DMS53 treated with DMSO at 0.1 percent for 48 hours (cell line): ENCODE data around the gene ST7.

Experiments used
- DNase-seq: peaks from one replicate; lab custom pipeline; 2025; ENCODE audit not compliant: unreplicated experiment; lab: John Stamatoyannopoulos, UW

ST7 gene

DNA sequence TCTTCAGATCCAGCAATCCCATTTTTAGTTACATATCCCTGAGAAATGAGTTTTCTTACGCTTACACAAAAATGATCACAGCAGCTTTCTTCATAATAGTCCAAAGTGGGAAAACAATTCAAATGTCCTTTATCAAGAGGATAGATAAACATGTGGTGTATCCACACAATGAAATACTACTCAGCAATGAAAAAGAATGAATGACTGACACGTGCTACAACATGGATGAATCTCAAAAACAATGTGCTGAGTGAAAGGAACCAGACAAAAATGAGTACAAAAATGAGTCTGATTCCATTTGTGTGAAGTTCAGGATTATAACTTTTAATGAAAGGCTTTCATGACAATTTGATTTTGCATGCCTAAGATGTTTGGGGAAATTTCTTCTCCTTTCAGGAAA is 230.4 kb downstream of the ST7 start:
- no peak for DNase-seq

DNA sequence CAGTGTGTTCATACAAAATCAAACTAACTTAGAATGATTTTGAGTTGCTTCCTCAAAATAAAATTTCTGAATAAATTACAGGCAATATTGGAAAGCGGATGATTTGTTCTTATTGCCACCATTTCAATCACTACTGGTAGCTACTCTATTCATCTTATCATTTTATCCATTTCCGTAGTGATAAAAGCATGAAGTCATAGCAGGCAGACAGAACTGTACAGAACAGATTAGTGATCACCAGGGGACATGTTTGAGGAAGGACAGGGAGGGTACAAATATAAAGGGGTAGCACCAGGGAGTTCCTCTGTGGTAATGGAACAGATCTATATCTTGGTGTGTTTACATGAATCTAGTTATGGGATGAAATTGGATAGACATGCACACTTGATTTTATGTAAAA is 231.1 kb downstream of the ST7 start:
- DNase-seq = no peak

DNA sequence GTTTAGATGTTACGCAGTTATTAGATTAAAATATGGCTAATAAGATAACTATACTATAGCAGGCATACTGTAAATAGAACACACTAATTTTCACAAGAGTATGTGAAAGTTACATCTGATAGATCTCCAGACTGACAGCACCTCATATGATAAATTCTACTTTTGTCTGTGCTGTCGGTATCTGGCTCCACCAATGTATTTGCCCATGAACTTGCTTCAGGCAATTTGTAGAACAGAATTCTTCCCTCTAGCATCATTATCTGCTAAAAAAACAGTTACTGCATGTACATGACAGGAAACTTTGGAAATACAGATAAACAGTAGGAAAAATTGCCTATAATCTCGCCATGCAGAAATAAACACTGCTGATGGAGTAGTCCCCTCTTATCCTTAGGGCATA is 231.8 kb downstream of the ST7 start:
- no peak for DNase-seq

DNA sequence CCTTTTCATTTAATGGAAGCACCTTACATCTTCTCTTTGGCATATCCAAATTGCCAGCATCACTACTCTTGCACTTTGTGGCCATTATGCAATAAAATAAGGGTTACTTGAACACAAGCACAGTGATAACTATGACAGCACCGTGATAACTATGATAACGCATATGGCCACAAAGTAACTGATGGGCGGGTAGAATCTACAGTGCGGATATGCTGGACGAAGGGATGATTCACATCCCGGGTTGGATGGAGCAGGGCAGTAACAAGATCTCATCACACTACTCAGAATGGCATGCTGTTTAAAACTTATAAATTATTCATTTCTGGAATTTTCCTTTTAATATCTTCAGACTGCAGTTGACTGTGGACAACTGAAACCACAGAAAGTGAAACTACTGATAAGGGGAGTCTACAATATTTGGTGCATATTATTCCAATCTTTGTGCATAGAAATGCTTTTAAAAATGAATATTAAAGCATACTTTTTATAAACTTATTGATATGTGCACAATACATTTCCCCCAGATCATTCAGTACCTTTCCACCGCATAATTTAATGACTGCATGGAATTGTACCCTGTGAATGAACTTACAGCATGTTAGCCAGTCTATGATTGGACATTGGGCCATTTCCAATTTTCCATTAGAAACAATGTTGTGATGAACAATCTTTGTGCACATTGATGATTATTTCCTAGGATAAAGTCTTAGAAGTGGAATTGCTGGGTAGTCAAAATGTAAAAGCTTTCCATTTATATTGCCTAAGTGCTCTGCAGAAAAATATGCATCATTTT is 233.1 kb downstream of the ST7 start:
- DNase-seq = no peak

DNA sequence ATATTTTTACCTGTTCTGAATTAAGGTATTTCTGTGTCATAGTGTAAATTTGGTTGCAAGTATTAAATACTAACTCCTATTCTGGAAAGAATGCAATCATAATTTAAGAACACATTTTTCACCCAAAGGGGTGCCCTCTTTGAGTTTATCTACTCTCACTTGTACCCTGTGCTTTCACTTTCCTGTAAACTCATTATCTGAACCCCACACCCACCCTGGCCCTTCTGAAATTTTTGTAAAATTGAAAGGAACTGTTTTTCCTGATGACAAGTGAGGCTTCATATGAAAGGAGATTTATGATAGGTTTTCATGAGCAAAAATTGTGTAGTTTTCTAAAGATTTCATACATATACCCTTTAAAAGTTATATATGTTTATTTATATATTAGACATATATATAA is 235.1 kb downstream of the ST7 start:
- no peak for DNase-seq

DNA sequence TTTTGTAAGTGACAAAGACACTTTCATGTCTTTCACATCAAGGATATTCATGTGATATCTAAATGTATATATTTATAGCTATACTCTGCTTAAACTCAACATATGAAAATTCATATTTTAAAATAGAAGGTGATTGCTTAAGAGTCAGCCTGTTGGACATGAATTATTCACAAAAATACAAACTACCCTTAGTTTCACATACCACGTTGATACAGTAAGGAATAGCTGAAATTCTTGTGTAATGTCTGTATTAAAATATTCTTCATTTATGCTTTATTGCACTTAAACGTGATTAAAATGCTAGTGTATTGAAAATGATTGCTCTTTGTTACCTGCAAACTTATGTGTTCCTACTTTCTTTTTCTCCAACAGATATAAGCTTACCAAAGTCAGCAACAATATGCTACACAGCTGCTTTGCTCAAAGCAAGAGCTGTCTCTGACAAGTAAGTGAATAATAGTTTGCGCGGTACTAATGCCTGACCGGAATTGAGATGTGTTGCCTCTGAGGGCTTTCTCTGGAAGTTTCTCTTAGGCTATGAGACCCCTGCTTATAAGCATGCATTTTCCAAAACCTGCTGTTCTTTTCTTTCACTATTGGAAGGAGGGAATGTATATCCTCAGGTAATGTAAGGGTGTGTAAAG is 235.8 kb downstream of the ST7 start:
- DNase-seq = no peak

DNA sequence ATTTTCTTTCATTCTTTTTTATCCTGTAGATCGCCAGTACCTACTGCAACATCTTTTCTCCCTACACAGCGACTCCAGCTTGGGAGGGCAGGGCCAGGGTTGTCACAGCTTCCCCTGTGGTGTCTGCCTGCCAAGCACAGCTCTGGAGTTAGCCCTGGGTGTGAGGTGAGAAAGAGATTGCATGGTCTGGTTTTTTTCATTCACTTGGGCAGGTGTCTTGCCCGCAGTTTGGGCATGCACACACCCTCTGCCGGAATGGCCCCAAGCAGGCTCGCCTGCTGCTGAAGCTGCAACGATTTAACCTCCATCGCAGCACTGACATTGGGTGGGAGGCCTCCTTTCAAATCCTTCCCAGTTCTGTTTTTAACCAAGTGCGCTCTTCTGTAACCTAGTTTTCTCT is 236.8 kb downstream of the ST7 start:
- no peak for DNase-seq

DNA sequence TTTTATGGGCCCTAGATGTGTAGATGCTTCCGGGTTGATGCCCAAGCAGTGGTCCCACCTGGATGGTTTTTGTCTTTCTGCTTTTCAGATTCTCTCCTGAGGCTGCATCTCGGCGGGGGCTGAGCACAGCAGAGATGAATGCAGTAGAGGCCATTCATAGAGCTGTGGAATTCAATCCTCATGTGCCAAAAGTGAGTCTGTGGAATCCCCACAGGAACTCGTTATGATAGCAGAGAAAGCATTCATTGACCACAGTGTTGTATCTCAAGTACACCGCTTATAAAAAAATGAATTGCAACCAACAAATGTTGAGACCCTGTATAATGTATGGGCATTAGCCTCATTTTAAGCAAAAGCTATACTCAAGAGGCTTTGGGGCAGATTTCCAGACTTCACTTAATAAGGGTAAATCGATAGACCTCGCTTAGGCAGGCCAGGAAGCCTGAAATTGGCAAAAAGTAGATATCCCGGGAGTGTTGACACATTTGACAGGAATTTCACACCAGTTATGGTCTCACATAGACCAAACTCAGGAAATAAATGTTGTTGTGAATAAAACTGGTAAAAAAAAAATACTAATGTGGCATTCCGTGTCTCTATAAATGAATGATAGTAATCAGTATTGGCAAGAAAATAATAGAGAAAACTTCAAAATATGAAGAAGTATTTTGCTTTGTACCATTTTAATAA is 237.6 kb downstream of the ST7 start:
- no peak for DNase-seq

DNA sequence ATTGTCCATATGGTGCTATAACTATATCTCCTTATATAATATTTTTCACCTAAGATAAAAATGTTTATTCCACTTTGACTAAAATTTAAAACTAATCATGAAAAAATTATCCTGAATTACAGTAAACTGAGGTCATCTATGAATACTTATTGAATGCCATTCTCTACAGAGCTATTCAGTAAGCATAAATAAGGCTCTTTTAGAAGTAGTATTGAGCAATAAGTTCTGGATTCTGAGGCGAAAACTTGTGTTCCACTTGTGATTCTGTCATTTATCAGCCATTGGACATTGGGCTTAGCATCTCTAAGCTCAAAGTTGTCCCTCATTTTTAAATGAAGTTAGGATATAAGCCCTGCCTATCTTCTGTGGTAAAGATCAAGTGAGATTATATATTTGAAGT is 238.8 kb downstream of the ST7 start:
- DNase-seq = no peak

DNA sequence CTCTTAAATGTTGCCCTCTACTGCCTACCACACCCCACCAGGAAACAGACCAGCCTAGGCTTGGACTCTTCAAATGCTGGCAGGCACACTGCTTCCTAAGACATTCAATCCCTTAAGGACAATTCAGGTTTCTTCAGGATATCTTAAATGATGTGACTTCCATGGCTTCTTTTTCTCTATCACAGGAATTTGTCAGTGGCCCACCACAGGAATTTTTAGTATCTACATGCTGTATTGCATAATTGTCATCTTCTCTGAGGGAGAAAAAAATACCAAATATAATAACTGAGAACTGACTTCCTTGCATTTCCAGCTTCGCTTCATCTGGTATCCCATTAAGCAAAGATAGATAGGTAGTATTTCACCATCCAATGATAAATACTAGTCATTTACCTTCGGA is 240.3 kb downstream of the ST7 start:
- no peak for DNase-seq

DNA sequence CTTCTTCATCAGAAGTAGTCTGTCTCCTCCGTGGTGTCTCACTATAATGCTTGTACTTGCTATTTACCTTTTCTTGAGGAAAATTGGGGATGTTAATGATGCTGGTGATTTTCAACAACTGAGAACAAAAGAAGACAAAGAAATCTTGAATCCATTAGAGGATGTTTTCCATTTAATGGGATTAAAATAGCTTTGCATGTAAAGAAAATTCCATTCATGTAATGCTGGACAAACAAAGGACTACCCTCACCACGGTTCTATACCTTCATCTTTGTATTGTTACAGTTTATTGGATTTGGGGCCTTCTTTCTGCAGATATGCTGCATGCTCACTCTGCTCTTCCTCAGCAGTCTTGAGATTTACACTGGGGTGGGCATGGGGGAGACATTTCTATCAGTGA is 241.1 kb downstream of the ST7 start:
- DNase-seq = no peak

DNA sequence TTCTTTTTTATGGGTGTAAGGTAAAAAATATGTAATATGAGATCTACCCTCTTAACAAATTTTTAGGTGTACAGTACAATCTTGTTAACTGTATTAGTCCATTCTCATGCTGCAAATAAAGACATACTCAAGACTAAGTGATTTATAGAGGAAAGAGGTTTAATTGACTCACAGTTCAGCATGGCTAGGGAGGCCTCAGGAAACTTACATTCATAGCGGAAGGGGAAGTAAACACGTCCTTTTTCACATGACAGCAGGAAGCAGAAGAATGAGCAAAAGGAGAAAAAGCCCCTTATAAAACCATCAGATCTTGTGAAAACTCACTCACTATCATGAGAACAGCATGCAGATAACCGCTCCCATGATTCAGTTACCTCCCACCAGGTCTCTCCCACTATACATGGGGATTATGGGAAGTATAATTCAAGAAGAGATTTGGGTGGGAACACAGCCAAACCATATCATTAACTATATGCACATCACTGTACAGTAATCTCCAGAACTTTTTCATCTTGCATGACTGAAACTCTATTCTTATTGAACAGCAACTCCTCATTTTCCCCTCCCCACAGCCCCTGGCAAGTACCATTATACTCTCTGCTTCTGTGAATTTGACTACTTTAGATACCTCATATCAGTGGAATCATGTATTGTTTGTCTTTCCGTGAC is 242.2 kb downstream of the ST7 start:
- no peak for DNase-seq

DNA sequence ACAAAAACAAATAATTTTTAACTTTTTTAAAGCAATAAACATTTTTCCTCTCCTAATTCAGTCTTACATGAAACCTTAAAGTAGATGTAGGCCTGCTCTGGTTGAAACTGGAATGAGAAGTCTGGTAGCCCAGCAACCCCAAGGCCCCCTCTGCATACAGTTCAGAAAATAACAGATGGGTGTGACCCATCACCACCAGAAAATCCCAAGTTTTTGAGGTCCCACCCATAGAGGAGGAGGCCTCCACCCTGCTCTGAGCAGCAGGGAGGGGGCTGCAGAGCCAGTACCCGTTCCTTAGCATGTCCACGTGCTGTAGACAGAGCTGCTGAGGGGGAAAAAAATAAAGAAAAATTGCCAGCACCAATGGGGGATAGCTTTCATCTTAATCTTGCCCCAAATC is 246.8 kb downstream of the ST7 start:
- no peak for DNase-seq

DNA sequence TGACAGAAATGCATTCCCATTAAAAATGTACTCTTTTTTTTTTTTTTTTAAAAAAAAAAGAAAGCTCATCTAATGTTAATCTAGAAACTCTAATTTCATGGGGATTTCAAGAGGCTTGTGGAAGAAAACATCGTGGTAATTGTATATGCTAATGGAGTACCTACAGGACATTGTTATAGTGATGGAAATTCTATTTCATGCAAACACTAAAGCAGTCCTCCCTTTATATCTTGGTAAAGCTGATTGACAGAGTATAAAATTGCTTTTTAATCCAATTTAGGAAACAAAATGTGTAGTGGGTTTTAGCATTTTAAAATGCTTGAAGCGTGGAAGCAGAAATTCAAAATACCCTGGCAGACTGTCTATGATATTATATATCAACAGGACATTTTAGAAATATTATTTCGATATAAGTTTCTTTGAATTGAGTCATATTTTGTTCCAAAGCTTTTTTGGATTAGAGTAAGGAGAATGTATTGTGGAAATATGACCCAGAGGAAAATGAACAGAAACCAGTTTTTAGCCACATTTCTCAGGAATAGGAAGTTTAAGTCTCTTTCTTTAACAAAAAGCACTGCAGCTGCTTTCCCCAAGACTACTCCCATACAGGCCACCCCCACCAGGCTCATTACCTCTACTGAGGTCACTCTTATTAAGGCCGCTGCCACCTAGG is 247.6 kb downstream of the ST7 start:
- no peak for DNase-seq

DNA sequence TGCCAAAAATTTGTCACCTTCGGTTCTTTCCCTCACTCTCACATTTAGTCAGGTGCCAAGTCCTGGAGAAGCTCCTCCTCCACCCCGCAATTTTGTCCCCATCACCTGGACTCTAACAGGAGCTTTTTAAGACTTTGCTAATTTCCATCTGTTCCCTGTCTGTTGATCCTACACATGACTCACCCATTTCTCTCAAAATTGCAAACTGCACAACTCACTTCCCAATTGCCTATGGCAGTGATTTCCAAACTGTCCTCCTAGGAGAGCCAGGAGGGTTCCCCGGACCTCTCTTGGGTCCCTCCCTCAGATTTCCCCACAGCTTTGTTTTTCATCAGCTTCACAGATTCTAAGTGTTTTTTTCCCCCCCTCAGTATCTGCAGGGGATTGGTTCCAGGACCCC is 249.2 kb downstream of the ST7 start:
- no peak for DNase-seq

DNA sequence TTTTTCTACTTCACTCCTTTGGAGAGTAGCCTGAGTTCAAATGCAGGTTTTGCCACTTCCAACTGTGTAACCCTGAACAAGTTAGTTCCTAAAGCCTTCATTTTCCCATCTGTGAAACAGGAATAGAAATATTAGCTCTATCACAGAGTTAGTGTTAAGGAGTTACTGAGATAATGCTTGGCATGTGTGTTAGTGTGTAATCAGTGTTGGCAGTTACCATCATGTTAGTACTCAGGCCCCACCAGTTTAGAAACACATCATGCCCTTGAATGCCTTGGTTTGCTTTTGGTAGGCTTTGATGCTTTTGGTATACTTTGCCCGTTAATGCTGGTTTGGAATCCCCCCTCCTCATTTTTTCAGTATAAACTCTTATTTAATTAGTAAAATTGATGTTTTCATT is 249.9 kb downstream of the ST7 start:
- DNase-seq = no peak

DNA sequence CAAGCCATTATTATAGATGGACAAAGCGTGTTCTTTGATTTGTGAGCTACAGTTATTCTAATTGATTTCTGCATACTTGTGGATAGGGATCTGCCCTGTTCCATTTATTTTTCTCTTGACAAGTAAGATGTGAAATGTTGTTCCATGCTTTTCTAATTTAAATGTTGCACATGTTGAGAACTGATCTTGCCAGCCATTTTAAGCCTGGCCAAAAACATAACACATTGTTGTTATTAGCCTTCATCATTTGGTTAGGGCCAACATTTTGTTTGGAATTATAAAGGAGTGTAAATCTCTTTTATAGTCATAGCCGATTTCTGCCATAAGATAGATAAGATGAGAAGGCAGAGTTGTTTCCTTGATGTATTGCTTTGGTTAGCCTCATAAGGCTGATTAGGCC is 252.6 kb downstream of the ST7 start:
- no peak for DNase-seq

DNA sequence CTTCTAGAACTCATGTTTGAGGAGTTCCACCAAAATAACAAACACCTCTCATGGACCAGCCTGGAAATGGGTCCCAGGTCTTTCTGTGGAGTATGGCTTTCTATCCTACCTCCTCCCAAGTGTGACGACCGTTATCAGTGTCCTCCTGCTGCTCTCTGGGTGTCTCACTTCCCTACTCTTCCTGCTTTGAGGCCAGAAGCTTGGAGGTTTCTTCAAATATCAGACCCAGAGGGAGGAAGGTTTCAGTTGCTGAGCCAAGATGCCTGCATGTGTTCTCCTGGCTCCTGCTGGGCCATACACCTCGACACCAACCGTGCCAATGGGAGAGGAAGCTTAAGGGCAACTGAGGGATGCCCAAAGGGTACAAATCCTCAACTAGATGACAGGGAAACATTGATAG is 255.0 kb downstream of the ST7 start:
- DNase-seq = no peak

DNA sequence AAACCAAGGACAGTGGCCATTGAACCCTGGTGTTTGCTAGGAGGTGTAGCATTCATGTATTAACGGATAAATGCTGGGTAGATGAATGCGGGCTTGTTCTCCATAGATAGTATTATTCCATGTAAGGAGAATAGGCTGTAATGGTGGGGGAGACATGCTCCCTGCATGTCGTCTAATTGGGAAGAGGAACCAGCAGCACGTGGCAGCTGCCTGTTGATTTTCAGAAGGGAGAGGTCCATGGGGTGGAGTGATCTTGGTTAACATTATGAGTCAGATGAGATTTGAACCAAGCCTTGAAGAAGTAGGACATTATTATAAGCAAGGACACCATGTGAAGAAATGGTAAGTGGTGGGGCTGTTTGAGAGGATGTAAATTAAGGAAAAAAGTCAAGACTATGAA is 257.1 kb downstream of the ST7 start:
- no peak for DNase-seq

DNA sequence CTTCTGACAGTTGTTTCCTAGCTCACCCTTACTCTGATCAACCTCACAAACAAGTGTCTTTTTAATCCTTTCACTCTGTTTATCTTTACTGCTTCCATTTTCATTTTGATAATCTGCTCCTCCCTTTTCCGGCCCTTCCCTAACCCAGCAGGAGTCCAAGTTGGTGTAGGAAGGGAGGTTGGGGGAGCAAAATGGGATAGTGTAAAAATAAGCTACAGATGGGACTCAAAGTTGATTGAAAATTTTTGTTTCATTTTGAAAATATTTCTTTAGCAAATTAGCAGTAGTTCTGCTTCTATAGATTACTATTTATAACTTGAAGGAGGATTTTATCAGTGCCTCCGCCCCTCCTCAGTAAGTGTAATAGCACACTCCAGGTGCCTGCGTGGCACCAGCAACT is 257.6 kb downstream of the ST7 start:
- DNase-seq = no peak

DNA sequence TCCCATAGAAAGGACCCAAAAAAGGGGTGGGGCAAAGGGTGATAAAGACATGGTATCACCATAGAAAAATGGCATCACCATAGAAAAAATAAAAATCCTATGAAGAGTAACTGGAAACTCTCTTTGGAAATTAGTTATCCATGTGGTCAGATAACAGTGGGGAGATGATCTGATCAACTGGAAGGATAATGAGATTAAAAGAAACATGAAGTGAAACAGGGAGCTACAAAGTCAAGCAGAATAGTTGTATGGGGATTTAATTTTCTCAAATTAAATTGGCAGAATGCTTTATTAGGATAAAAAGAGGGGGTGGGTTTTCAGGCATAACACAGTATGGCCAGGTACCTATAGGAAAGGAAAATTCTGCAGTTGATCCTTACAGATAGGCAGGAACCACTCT is 258.3 kb downstream of the ST7 start:
- DNase-seq = no peak
